ENCODE results near the gene TCHHL1.

DNA sequence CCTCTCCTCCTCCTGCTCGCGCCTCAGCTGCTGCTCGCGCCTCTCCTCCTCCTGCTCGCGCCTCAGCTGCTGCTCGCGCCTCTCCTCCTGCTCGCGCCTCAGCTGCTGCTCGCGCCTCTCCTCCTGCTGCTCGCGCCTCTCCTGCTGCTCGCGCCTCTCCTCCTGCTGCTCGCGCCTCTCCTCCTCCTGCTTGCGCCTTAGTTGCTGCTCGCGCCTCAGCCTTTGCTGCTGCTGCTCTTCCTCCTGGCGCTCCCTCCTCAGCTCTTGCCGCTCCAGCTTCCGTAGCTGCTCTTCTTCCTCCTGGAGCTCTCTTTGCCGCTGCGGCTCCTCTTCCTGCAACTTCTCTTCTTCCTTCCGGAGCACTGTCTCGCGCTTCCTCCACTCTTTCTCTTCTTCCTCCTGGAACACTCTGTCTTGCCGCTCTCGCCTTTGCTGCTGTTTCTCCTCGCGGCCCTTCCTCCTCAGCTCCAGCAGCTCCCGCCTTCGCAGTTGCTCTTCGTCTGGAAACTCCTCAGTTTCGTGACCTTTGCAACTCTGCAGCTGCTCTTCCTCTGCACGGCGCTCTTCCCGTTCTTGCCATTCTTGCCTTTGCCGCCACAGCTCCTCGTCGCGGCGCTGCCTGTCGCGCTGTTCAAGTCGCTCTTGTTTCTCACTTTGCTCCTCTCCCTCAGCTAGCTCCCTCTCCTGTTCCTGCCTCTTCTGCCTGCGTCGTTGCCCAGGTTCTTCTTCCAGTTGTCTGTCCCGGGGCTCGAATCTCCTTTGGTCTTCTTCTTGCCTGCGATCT is 23.4 kb upstream of the TCHHL1 start:
- TF ChIP-seq, protein P1, sequence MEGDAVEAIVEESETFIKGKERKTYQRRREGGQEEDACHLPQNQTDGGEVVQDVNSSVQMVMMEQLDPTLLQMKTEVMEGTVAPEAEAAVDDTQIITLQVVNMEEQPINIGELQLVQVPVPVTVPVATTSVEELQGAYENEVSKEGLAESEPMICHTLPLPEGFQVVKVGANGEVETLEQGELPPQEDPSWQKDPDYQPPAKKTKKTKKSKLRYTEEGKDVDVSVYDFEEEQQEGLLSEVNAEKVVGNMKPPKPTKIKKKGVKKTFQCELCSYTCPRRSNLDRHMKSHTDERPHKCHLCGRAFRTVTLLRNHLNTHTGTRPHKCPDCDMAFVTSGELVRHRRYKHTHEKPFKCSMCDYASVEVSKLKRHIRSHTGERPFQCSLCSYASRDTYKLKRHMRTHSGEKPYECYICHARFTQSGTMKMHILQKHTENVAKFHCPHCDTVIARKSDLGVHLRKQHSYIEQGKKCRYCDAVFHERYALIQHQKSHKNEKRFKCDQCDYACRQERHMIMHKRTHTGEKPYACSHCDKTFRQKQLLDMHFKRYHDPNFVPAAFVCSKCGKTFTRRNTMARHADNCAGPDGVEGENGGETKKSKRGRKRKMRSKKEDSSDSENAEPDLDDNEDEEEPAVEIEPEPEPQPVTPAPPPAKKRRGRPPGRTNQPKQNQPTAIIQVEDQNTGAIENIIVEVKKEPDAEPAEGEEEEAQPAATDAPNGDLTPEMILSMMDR (IDR thresholded peaks at IDR 0.05): no peak
- TF ChIP-seq POLR2A (IDR thresholded peaks at IDR 0.05): no peak

Measured in heart left ventricle (tissue), 13 donors.